ENCODE data around the gene PLEKHG4.

The PLEKHG4 gene

DNA sequence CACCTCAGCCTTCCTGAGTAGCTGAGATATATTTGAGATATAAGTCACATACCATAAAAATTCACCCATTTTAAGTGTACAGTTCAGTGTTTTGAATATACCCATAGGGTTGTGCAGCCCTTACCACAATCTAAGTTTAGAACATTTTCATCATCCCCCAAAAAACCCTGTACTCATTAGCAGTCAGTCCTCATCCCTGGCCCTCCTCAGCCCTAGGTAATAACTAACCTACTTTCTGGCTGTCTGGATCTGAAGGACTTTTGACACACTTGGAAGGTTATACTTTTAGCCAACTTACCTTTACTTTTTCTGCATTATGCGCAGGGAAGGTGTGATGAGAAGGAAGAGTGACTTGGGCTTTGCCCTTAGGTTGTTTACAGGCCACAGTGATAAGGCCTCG, 4.0 kb upstream of the PLEKHG4 start:
- no peaks in the 10 kb centered on the region for H3K27me3 Mint-ChIP-seq
- peaks cover 3% of the 10 kb centered on the region for H3K36me3 Mint-ChIP-seq
- no peaks in the 10 kb centered on the region for H3K9me3 Mint-ChIP-seq
- no peak overlapping the region for H3K27ac Mint-ChIP-seq
- H3K4me3 Mint-ChIP-seq, result no peak overlapping the region
- peaks cover 13% of the 10 kb centered on the region for H3K4me1 Mint-ChIP-seq

DNA sequence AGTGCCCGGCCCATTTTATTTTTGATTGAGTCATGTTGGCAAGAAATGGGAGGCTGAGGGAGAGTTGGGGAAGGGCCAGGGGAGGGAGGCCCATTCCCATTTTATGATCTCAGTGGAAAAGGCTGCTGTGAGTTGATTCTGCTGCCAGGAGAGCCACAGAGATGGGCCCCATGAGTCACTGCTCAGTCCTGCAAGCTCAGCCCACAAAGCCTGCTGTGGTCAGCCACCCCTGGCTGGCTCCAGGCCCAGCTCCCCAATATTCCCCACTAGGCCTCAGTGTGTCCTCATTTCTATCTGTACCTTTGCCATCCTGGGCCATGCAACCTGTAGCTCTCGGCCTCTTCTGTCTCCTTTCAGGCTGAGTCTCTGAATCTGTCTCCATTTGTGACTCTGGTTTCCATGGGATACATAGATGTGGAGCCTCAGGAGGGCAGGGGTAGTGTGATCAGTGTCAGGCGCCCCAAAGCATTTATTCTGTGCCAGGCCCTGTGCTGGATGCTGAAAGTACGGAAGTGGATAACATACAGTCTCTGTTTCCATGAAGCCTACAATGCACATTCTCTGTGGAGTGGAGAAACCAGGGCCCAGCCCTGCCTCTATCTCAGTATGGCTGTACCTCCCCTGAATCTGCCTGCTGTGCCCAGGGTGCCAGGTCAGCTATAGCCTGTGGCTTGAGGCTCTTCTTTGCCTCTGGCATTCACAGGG, 1.9 kb upstream of the PLEKHG4 start:
- Mint-ChIP-seq H3K27me3 (no peaks in the 10 kb centered on the region), H3K36me3 (peaks cover 3% of the 10 kb centered on the region), H3K4me1 (peaks cover 13% of the 10 kb centered on the region), H3K9me3 (no peaks in the 10 kb centered on the region), H3K4me3 (peak overlapping the region; percentile 67), H3K27ac (peak overlapping the region; percentile 65)

DNA sequence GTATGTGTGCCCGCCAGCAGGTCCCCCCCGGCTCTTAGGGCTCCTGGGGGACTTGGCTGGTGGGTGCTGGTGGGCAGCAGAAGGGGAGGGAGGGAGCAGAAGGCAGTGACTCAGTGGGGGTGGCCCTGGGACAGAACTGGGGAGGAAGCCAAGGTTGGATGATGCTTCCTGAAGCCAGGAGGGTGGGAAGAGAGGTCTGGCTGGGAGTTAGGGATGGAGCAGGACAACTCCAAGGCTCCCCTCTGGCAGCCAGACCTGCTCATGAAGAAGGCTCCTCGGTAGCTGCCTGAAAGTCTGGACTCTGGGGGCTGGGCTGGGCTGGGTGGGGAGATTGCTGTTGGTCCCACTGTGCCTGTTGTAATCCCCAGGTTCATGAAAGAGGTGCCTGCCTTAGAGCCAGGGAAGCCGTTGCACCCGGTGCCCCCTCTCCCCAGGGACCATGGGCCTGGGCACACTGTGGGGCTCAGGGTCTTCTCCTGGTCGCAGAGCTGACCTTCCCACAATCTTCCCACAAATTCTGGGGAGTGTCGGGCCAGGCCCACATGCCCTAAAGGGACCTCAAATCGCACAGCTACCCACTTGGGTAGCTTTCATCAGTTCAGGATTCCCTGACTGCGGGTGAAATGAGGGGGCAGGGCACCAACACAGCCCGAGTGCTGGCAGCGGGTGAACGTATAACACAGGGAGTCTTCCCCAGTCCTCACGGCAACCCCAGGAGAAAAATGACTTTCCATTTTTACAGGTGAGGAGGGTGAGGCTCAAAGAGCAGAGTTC, 1.1 kb upstream of the PLEKHG4 start:
- Mint-ChIP-seq H3K27ac (peak overlapping the region; percentile 88), H3K27me3 (no peaks in the 10 kb centered on the region), H3K9me3 (no peaks in the 10 kb centered on the region), H3K36me3 (peaks cover 4% of the 10 kb centered on the region), H3K4me1 (peaks cover 13% of the 10 kb centered on the region), H3K4me3 (peak overlapping the region; percentile 92)

GRCh38 chr16:67278773-67279295, 498 bp upstream of the PLEKHG4 start:
- Mint-ChIP-seq H3K9me3 (no peaks in the 10 kb centered on the region), H3K4me1 (peaks cover 13% of the 10 kb centered on the region), H3K27me3 (no peaks in the 10 kb centered on the region), H3K36me3 (peaks cover 4% of the 10 kb centered on the region), H3K4me3 (peak overlapping the region; percentile 92), H3K27ac (peak overlapping the region; percentile 88)

DNA sequence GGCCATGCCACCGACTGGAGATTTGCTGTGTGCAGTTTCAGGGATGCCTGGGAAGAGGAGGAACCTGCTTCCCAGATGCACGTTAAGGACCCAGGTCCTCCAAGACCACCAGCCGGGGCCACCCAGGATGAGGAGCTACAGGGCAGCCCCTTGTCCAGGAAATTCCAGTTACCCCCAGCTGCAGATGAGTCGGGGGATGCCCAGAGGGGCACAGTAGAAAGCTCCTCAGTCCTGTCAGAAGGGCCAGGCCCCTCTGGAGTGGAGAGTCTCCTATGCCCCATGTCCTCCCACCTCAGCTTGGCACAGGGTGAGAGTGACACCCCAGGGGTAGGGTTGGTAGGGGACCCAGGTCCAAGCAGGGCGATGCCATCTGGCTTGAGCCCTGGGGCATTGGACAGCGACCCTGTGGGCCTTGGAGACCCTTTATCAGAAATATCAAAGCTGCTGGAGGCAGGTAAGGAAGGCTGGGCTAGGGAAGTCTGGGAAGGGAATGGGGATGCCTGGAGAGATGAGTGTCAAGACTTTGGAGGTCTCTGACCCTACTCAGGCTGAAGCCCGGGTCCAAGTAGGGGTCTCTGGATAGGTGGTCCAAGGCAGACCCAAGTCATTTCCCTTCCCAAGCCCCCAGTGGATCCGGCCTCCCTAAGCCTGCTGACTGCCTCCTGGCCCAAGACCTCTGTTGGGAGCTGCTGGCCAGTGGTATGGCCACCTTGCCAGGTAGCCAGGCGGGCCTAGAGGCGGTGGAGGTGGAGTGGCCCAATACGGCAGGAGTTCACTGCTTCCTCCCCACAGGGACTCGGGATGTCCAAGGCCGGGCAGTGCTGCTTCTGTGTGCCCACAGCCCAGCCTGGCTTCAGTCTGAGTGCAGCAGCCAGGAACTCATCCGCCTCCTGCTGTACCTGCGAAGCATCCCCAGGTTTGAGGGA, 1.0 kb downstream of the PLEKHG4 start:
- H3K27me3 Mint-ChIP-seq, result no peaks in the 10 kb centered on the region
- peak overlapping the region; percentile 73 for H3K4me3 Mint-ChIP-seq
- H3K9me3 Mint-ChIP-seq, result no peaks in the 10 kb centered on the region
- peak overlapping the region; percentile 46 for H3K27ac Mint-ChIP-seq
- H3K4me1 Mint-ChIP-seq, result peaks cover 11% of the 10 kb centered on the region
- peaks cover 4% of the 10 kb centered on the region for H3K36me3 Mint-ChIP-seq

GRCh38 chr16:67281536-67282446, 2.5 kb downstream of the PLEKHG4 start:
- Mint-ChIP-seq H3K4me3 (no peak overlapping the region), H3K27me3 (no peaks in the 10 kb centered on the region), H3K4me1 (peaks cover 5% of the 10 kb centered on the region), H3K27ac (no peak overlapping the region), H3K36me3 (peaks cover 2% of the 10 kb centered on the region), H3K9me3 (no peaks in the 10 kb centered on the region)

DNA sequence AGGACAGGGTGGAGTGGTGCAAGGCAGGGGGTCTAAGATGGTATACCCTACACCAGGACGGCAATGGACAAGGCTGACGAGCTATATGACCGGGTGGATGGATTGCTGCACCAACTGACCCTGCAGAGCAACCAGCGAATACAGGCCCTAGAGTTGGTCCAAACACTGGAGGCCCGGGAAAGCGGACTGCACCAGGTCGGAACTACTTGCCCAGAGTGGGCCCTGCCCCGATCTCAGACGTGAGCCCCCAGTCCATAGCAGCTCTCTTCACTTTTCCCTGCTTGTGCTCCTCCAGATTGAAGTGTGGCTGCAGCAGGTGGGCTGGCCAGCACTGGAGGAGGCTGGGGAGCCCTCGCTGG, 3.1 kb downstream of the PLEKHG4 start:
- no peaks in the 10 kb centered on the region for H3K9me3 Mint-ChIP-seq
- peaks cover 2% of the 10 kb centered on the region for H3K4me1 Mint-ChIP-seq
- H3K36me3 Mint-ChIP-seq, result peaks cover 2% of the 10 kb centered on the region
- H3K4me3 Mint-ChIP-seq, result no peak overlapping the region
- H3K27ac Mint-ChIP-seq, result no peak overlapping the region
- no peaks in the 10 kb centered on the region for H3K27me3 Mint-ChIP-seq

- H3K4me1 Mint-ChIP-seq, result no peaks in the 10 kb centered on the region
- no peak overlapping the region for H3K27ac Mint-ChIP-seq
- H3K9me3 Mint-ChIP-seq, result no peaks in the 10 kb centered on the region
- H3K36me3 Mint-ChIP-seq, result peaks cover 2% of the 10 kb centered on the region
- H3K27me3 Mint-ChIP-seq, result no peaks in the 10 kb centered on the region
- H3K4me3 Mint-ChIP-seq, result no peak overlapping the region
These were observed 3.9 kb downstream of the PLEKHG4 start for GRCh38 chr16:67283039-67283825.

DNA sequence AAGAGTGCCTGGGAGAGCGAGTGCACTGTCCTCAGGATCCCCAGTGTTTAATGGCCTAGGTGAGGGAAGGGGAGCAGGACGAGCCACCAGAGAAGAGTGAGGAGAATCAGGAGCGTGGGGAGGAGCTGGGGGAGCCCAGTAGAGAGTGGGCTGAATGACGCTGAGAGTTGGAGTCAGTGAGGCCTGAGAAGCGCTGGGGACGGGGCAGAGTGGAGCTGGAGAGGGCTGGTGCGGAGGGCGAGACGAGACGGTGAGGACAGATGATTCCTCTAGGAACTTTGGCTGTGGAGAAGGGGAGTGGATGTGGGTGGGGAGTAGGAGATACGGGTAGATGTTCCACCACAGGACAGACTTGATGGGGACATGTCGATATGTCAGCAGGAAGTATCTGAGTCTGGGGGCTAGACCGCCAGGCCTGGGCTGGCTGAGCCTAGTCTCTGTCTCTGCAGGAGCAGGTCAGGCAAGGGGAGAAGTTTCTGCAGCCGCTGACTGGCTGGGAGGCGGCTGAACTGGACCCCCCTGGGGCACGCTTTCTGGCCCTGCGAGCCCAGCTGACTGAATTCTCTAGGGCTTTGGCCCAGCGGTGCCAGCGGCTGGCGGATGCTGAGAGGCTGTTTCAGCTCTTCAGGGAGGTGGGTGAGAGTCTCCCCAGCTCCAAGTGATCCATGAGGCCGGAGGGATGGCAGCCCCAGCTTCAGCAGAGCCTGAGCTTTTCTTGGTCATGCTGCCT, 4.7 kb downstream of the PLEKHG4 start:
- Mint-ChIP-seq H3K27ac (no peak overlapping the region), H3K4me3 (no peak overlapping the region), H3K36me3 (peaks cover 2% of the 10 kb centered on the region), H3K9me3 (no peaks in the 10 kb centered on the region), H3K4me1 (no peaks in the 10 kb centered on the region), H3K27me3 (no peaks in the 10 kb centered on the region)

DNA sequence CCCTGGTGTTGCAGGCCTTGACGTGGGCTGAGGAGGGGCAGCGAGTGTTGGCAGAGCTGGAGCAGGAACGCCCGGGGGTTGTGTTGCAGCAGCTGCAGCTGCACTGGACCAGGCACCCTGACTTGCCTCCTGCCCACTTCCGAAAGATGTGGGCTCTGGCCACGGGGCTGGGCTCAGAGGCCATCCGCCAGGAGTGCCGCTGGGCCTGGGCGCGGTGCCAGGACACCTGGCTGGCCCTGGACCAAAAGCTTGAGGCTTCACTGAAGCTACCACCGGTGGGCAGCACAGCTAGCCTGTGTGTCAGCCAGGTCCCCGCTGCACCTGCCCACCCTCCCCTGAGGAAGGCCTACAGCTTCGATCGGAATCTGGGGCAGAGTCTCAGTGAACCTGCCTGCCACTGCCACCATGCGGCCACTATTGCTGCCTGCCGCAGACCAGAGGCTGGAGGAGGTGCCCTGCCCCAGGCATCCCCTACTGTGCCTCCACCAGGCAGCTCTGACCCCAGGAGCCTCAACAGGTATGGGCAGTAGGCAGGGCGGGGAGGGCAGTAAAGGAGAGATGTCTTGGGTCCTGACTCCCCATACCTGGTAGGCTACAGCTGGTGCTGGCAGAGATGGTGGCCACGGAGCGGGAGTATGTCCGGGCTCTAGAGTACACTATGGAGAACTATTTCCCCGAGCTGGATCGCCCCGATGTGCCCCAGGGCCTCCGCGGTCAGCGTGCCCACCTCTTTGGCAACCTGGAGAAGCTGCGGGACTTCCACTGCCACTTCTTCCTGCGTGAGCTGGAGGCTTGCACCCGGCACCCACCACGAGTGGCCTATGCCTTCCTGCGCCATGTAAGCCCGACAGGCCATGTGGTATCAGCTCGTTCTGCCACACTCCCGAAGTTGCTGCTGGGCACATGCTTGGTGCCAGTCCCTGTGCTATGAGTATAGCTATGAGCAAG, 5.6 kb downstream of the PLEKHG4 start:
- no peak overlapping the region for H3K4me3 Mint-ChIP-seq
- H3K36me3 Mint-ChIP-seq, result peaks cover 2% of the 10 kb centered on the region
- no peaks in the 10 kb centered on the region for H3K4me1 Mint-ChIP-seq
- H3K27ac Mint-ChIP-seq, result no peak overlapping the region
- no peaks in the 10 kb centered on the region for H3K27me3 Mint-ChIP-seq
- H3K9me3 Mint-ChIP-seq, result no peaks in the 10 kb centered on the region

- no peaks in the 10 kb centered on the region for H3K9me3 Mint-ChIP-seq
- H3K27ac Mint-ChIP-seq, result peak overlapping the region; percentile 46
- no peak overlapping the region for H3K4me3 Mint-ChIP-seq
- H3K27me3 Mint-ChIP-seq, result no peaks in the 10 kb centered on the region
- H3K4me1 Mint-ChIP-seq, result no peaks in the 10 kb centered on the region
- H3K36me3 Mint-ChIP-seq, result peaks cover 2% of the 10 kb centered on the region
These were observed 7.3 kb downstream of the PLEKHG4 start for GRCh38 chr16:67286441-67287235.

DNA sequence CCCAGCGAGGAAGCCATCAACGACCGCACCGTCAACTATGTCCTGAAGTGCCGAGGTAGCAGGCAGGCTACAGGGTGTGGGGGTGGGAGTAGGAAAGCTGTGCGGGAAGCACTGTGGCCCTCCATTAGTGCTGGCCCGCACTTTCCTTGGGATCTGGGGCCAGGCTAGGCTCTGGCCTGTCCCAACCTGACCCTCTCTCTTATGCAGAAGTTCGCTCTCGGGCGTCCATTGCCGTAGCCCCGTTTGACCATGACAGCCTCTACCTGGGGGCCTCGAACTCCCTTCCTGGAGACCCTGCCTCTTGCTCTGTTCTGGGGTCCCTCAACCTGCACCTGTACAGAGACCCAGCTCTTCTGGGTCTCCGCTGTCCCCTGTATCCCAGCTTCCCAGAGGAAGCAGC, 8.6 kb downstream of the PLEKHG4 start:
- Mint-ChIP-seq H3K36me3 (no peaks in the 10 kb centered on the region), H3K27me3 (no peaks in the 10 kb centered on the region), H3K27ac (no peak overlapping the region), H3K4me3 (no peak overlapping the region), H3K4me1 (no peaks in the 10 kb centered on the region), H3K9me3 (no peaks in the 10 kb centered on the region)
